ENCODE results near the gene ZNF440.
"Not testable (repeated sequence)": the region's sequence is repeated elsewhere in the genome, so short reads cannot be mapped to it uniquely, and the experiment has no call there.

The ZNF440 gene

DNA sequence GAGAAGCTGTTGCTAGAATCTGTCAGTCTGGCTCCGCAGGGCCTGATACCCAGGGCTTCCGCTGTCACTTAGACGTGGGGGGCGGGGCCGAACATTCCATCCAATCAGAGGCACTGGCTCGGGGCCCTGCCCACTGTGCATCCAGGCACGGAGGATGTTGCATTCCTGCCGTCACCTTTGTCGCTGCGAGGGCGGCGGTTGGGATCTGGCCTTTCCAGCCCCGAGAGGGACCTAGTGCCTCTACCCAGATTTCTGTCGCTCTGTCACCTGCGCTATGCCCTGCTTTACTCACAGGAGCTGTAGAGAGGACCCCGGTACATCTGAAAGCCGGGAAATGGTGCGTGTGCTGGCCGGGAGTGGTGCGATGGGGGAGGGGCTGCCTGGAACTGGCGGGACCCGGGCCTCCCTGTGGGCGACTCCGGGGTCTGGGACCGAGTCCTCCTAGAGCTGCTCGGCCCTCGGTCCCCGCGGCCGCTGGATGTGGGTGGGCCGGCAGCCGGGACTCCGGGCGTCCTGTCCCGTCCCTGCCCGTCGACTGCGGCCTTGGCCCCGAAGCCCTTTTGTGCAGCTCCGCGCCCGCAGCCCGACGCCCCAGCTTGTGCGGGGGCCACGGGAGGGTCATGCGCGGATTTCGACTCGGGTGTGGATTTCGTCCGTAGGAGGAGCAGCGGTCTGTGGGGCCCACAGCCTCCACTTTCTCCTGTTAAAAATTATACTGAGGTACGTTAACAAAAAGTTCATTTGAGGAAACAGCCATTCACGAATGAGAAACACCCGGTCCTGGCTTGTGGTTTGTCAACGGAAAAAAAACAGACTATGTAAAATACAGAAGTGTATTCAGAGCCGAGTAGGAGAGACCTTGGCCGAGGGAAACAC lies 34.8 kb downstream of the ZNF440 start, which contains the start of gene ZNF439:
Gene ZNF439, plus strand, starts transcription at position 133 of the 876 bp plus-strand sequence. Its CDS starts 142 bp downstream, at position 275.
- peak; percentile 85 to 93 for DNase-seq
- ATAC-seq = peak; percentile 100
- peak within 1 kb of the TSS; percentile 78 to 83 for H3K27ac Mint-ChIP-seq
- H3K27me3 Mint-ChIP-seq = no peaks in the 10 kb centered on the region
- peak within 1 kb of the TSS; percentile 89 to 90 for H3K4me3 Mint-ChIP-seq
- H3K4me1 Mint-ChIP-seq = peaks cover 34% of the 10 kb centered on the region
- peaks cover 0 to 21% of the 10 kb centered on the region in 2 donors for H3K9me3 Mint-ChIP-seq

DNA sequence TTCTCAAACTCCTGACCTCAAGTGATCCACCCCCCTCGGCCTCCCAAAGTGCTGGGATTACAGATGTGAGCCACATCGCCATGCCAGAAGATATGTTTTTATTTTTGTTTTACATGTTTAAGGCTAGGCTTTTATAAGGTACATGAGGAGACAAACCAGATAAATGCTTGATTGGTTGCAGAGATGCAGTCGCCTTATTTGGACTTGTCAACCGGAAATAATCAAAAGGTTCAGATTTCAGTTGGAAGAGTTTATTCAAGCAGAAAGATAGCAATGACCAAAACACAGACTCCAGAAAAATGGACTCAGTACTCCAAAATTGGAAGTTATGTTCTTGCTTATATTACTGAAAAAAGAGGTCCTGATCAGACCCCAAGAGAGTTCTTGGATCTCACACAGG lies 36.2 kb downstream of the ZNF440 start:
- peaks cover 4 to 26% of the 10 kb centered on the region in 2 donors for H3K9me3 Mint-ChIP-seq
- H3K4me3 Mint-ChIP-seq = peak overlapping the region in 1 of 2 donors; percentile 90
- H3K4me1 Mint-ChIP-seq = peaks cover 33% of the 10 kb centered on the region
- not testable (repeated sequence) for DNase-seq, H3K27ac Mint-ChIP-seq, ATAC-seq, H3K27me3 Mint-ChIP-seq

DNA sequence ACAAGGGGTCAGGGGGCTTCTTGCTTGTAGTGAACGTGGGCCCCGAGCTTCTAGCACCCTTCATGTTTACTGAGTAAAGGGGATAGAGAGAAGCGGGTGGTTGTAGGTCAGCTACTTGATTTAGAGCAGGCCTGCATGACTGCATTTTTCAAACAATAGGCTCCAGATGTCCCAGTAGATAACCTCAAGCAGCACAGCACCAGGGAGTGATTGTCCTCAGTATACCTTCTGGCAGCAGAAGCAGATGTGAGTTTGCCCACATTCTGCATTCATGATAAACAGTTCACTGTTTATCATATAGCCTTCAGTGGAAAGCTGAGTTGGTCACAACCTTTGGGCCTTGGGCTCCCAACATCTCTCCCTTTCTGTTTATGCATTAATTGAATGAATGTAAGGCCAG lies 39.3 kb downstream of the ZNF440 start:
- DNase-seq = no peak
- Mint-ChIP-seq H3K27me3 (no peaks in the 10 kb centered on the region), H3K9me3 (peaks cover 24 to 49% of the 10 kb centered on the region in 2 donors)

DNA sequence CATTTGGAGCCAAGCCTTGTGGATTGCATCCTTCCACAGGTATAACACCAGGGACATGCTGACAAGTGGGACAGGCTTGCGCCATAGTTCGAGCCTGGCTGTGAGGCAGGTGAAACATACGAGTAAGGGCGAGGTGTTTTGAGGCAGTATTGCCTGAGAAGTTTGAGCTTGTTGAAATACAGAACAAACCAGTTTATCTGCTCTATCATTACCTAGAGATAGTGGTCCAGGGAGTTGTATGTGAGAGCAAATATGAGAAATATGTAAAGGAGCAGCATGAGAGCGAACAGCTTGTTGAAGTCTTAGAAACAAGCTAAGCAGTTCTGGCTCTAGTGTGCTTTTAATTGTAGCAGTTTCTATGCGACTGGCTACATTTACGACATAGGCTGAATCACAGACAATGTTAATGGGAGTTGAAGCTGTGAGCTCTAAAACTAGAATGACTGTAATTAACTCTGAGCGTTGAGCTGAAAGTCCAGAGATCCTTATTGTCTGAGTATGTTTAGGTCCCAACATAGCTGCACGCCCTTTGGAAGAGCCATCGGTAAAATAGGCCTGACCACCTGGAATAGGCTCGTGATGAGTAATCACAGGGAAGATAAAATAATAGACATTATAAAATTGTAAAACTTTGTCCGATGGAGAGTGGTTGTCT lies 42.6 kb downstream of the ZNF440 start:
- peaks cover 49 to 76% of the 10 kb centered on the region in 2 donors for H3K9me3 Mint-ChIP-seq
- ATAC-seq (no peak), DNase-seq (no peak)
- H3K4me1 Mint-ChIP-seq = no peaks in the 10 kb centered on the region
- H3K27me3 Mint-ChIP-seq = no peaks in the 10 kb centered on the region
- H3K4me3 Mint-ChIP-seq = no peak overlapping the region
- H3K27ac Mint-ChIP-seq = no peak overlapping the region

More for the DNA sequence above, 39.3 kb downstream of the ZNF440 start:
- H3K27ac Mint-ChIP-seq = no peak overlapping the region
- no peak for ATAC-seq
- H3K4me1 Mint-ChIP-seq = peaks cover 23% of the 10 kb centered on the region
- no peak overlapping the region for H3K4me3 Mint-ChIP-seq

DNA sequence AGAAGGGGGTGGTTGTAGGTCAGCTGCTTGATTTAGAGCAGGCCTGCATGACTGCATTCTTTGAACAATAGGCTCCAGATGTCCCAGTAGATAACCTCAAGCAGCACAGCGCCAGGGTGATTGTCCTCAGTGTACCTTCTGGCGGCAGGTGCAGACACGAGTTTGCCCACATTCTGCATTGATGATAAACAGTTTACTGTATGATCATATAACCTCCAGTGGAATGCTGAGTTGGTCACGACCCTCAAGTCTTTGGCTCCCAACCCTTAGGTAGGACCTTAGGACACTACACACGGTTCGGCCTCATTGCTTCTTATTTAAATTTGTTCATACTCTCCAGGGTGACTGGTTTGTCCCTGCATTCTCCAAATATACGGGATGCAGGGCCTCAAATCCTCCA lies 46.6 kb downstream of the ZNF440 start:
- DNase-seq = no peak
- H3K4me1 Mint-ChIP-seq = no peaks in the 10 kb centered on the region
- H3K9me3 Mint-ChIP-seq = peaks cover 51 to 83% of the 10 kb centered on the region in 2 donors
- ATAC-seq = no peak
- no peak overlapping the region for H3K4me3 Mint-ChIP-seq
- H3K27me3 Mint-ChIP-seq = no peaks in the 10 kb centered on the region
- no peak overlapping the region for H3K27ac Mint-ChIP-seq

DNA sequence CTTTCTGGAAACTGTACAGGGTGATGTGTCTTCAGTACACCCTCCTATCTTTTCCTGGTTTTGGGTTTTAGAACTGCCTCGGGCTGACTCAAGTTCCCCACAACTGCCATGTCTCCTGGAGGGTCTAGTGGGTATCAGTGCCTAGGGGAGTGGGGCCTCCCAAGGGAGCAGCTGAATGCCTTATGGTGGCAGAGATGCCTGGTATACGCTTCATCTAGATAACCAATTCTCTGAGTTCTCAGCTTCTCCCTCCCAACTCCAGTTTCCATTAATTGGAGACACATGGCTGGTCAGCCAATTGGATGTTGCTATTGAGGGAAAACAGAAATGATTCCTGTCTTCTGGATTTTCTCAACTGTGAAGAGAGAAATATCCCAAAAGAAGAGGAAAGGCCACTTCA lies 47.2 kb downstream of the ZNF440 start:
- DNase-seq (no peak), ATAC-seq (no peak)
- Mint-ChIP-seq H3K9me3 (peaks cover 49 to 77% of the 10 kb centered on the region in 2 donors), H3K4me1 (no peaks in the 10 kb centered on the region), H3K27me3 (no peaks in the 10 kb centered on the region), H3K27ac (no peak overlapping the region), H3K4me3 (no peak overlapping the region)

DNA sequence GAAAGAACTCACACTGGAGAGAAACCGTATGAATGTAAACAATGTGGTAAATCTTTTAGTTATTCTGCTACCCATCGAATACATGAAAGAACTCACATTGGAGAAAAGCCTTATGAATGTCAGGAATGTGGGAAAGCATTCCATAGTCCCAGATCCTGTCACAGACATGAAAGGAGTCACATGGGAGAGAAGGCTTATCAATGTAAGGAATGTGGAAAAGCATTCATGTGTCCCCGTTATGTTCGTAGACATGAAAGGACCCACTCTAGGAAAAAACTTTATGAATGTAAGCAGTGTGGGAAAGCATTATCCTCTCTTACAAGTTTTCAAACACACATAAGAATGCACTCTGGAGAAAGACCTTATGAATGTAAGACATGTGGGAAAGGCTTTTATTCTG lies 53.7 kb downstream of the ZNF440 start:
- not testable (repeated sequence) for ATAC-seq, H3K27me3 Mint-ChIP-seq, DNase-seq, H3K4me3 Mint-ChIP-seq, H3K4me1 Mint-ChIP-seq, H3K27ac Mint-ChIP-seq
- H3K9me3 Mint-ChIP-seq = peaks cover 38 to 50% of the 10 kb centered on the region in 2 donors

DNA sequence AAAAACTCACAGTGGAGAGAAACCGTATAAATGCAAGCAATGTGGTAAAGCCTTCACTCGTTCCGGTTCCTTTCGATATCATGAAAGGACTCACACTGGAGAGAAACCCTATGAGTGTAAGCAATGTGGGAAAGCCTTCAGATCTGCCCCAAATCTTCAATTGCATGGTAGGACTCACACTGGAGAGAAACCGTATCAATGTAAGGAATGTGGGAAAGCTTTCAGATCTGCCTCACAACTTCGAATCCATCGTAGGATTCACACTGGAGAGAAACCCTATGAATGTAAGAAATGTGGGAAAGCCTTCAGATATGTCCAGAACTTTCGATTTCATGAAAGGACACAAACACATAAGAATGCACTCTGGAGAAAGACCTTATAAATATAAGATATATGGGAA lies 54.1 kb downstream of the ZNF440 start:
- DNase-seq (no peak), ATAC-seq (no peak)
- Mint-ChIP-seq H3K4me3 (no peak overlapping the region), H3K27me3 (no peaks in the 10 kb centered on the region), H3K9me3 (peaks cover 36 to 49% of the 10 kb centered on the region in 2 donors), H3K4me1 (no peaks in the 10 kb centered on the region), H3K27ac (no peak overlapping the region)

DNA sequence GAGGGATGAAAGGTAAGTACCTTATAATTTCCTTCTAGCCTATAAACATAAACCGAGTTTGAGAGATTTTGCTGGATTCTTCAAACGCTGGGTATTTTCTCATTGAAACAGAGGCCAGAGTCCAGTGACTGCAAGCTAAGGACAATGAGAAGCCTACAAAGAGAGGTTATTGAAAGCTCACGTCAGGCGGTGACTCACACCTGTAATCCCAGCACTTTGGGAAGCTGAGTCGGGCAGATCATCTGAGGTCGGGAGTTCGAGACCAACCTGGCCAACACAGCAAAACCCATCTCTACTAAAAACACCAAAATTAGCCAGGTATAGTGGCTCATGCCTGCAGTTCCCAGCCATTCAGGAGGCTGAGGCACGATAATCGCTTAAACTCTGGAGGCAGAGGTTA lies 58.6 kb downstream of the ZNF440 start:
- DNase-seq = no peak
- peaks cover 27 to 33% of the 10 kb centered on the region in 2 donors for H3K9me3 Mint-ChIP-seq
- no peak for ATAC-seq

DNA sequence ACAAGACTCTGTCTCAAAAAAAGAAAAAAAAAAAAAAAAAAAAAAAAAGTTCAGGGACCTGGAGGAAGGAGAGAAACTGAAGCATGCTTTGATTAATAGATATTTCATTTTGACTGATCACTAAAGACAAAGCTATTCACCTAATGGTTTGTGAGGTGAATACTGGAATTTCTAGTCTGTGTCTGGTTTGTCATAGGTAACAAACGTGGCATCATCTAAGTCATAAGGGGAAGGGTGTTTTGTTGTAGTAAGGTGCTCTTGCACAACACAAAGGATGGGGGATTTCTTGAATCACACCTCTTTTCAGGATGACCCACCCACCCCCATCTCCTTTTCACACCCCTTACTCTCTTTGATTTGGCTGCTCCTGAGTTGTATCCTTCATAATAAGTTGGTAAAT lies 59.7 kb downstream of the ZNF440 start:
- Mint-ChIP-seq H3K27me3 (no peaks in the 10 kb centered on the region), H3K4me3 (no peak overlapping the region), H3K9me3 (peaks cover 15 to 21% of the 10 kb centered on the region in 2 donors), H3K4me1 (no peaks in the 10 kb centered on the region), H3K27ac (no peak overlapping the region)
- no peak for DNase-seq
- ATAC-seq = no peak

More for the DNA sequence above, 58.6 kb downstream of the ZNF440 start:
- no peaks in the 10 kb centered on the region for H3K4me1 Mint-ChIP-seq
- no peak overlapping the region for H3K27ac Mint-ChIP-seq
- H3K27me3 Mint-ChIP-seq = no peaks in the 10 kb centered on the region
- H3K4me3 Mint-ChIP-seq = no peak overlapping the region

DNA sequence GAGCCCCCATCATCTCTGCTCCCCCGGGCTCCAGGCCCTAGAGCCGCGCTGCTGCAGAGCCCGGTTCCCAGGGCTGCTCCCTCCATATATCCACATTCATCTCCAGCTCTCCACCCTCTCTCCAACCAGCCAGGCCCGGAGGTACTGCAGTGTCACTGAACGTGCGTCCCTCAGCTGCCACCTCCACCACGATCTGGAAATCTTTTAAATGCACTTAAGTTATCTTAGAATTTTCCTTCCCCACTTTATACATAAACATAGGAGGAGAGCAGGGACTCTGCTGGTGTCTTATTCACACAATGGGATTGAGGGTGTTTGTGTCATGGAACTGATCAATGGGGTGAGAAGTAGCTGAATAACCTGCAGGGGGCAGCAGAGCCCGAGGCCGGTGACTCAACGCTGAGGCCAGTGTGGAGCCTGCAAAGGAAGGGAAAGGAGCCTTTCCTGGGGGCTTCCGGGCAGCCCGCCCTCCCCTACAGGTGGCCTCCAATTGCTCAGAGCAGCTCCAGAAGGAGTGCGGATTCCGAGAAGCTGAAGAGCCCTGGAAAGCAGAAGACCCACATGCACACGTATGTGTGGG lies 65.7 kb downstream of the ZNF440 start:
- not testable (repeated sequence) for H3K4me3 Mint-ChIP-seq, H3K27me3 Mint-ChIP-seq, H3K27ac Mint-ChIP-seq, H3K4me1 Mint-ChIP-seq, H3K9me3 Mint-ChIP-seq
- ATAC-seq = peak; percentile 73
- peak; percentile 33 to 41 for DNase-seq

DNA sequence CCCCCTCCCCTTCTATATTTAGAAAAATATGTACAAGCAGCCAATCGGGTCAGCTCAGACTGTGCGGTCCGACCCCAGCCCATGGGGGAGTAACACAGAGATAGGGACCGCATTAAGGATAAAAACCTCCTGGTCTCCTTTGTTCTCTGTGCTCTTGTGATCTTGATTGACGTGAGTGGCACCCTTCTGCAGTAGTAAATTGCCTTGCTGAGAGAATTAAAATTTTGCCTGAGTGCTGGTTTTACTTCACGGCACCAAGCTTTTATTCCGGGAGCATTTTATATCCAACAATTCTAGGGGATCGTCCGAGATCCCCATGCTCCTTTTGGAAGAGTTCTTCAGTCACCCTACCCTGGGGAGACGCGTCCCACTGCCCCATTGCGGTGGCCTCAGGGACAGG lies 66.5 kb downstream of the ZNF440 start:
- H3K4me1 Mint-ChIP-seq = peaks cover 7% of the 10 kb centered on the region
- ATAC-seq (no peak), DNase-seq (no peak)
- no peak overlapping the region for H3K27ac Mint-ChIP-seq
- no peak overlapping the region for H3K4me3 Mint-ChIP-seq
- no peaks in the 10 kb centered on the region for H3K27me3 Mint-ChIP-seq
- H3K9me3 Mint-ChIP-seq = no peaks in the 10 kb centered on the region

DNA sequence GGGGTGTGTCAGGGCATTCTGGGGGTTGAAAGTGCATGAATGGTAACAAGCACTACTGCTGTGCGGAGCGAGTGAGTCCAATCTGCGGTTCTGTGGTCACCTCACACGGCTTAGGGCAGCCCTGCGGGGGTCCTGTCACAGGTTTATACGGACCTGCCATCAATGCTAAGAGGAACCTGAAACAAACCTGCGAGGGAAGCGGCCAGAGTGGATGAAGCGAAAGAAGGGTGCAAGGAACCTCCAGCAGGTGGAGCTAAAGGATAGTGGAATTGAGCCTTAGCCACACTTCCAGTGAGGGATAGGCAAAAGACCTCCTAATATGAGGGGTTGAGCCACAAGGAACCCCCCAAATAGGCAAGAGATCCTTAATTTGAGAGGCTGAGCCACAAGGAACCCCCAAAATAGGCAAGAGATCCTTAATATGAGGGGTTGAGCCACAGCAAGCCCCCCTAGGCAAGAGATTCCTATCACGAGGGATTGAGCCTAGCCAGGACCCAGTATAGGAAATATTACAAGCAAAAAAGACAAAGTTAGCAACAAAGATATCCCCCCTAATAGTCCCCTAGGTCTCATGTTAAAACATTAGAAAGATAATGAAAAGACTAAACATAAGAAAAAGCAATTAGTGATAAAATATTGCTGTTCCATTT lies 67.2 kb downstream of the ZNF440 start:
- peaks cover 0 to 3% of the 10 kb centered on the region in 2 donors for H3K9me3 Mint-ChIP-seq

DNA sequence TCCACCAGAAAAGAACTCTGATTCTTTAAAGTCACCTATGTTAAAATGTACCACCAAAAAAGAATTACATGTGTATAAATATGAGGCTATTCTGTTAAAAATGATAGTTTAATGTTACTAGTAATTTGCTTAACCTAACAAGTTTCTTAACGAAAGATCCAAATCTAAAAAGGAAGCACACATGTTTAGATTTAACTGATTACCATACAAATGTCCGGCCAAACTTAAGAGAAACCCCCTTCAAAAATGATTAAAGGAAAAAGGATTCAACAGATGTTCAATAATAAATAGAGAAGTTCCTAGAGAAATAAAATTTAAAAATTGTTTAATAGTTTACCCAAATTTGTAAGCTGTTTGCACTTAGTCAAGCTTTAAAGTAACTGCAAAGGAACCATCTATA lies 68.5 kb downstream of the ZNF440 start:
- no peaks in the 10 kb centered on the region for H3K27me3 Mint-ChIP-seq

More for the DNA sequence above, 67.2 kb downstream of the ZNF440 start:
- H3K4me1 Mint-ChIP-seq = peaks cover 7% of the 10 kb centered on the region
- no peak overlapping the region for H3K4me3 Mint-ChIP-seq
- peak; percentile 56 to 63 for DNase-seq
- H3K27ac Mint-ChIP-seq = no peak overlapping the region
- H3K27me3 Mint-ChIP-seq = no peaks in the 10 kb centered on the region
- peak; percentile 73 for ATAC-seq

More for the DNA sequence above, 68.5 kb downstream of the ZNF440 start:
- no peak overlapping the region for H3K4me3 Mint-ChIP-seq
- DNase-seq (no peak), ATAC-seq (no peak)
- H3K9me3 Mint-ChIP-seq = peaks cover 0 to 7% of the 10 kb centered on the region in 2 donors
- H3K4me1 Mint-ChIP-seq = peaks cover 12% of the 10 kb centered on the region
- H3K27ac Mint-ChIP-seq = no peak overlapping the region

Measured in stimulated activated naive CD8-positive, alpha-beta T cell treated with anti-CD3 and anti-CD28 coated beads, Interleukin-15, amount 100 ng/mL, for 72 hours (primary cell).